ENCODE results near the gene ADAMTS2.

GRCh38 chr5:179169836-179170235, 175.4 kb downstream of the ADAMTS2 start:
- no peak for TF ChIP-seq CTCF (IDR thresholded peaks at IDR 0.05)
- TF ChIP-seq POLR2A (IDR thresholded peaks at IDR 0.05) = no peak

All from transverse colon (tissue), 3 donors.